ENCODE measurements around the gene STXBP6.

The STXBP6 gene

GRCh38 chr14:24993631-24994030 lies 56.3 kb downstream of the STXBP6 start:
- no peak for DNase-seq
- in situ Hi-C loops (cut with HindIII; ENCODE audit: low pct_ligation_motif_present, low pct_unique_long_range_greater_than_20kb, low sequenced_read_pairs) = no loop called here

GRCh38 chr14:24992624-24993360 lies 57.2 kb downstream of the STXBP6 start:
- in situ Hi-C loops (cut with HindIII; ENCODE audit: low pct_ligation_motif_present, low pct_unique_long_range_greater_than_20kb, low sequenced_read_pairs) = no loop called here
- no peak for DNase-seq

- no peak for DNase-seq
- in situ Hi-C loops (cut with HindIII; ENCODE audit: low pct_ligation_motif_present, low pct_unique_long_range_greater_than_20kb, low sequenced_read_pairs) = no loop called here
Measured at GRCh38 chr14:24991821-24992220, 58.1 kb downstream of the STXBP6 start.

- no peak for DNase-seq
- in situ Hi-C loops (cut with HindIII; ENCODE audit: low pct_ligation_motif_present, low pct_unique_long_range_greater_than_20kb, low sequenced_read_pairs) = no loop called here
Measured at GRCh38 chr14:24991288-24991687, 58.7 kb downstream of the STXBP6 start.

GRCh38 chr14:24990773-24991172 lies 59.2 kb downstream of the STXBP6 start:
- DNase-seq = no peak
- in situ Hi-C loops (cut with HindIII; ENCODE audit: low pct_ligation_motif_present, low pct_unique_long_range_greater_than_20kb, low sequenced_read_pairs) = no loop called here

GRCh38 chr14:24990050-24990449 lies 59.9 kb downstream of the STXBP6 start:
- no peak for DNase-seq
- in situ Hi-C loops (cut with HindIII; ENCODE audit: low pct_ligation_motif_present, low pct_unique_long_range_greater_than_20kb, low sequenced_read_pairs) = no loop called here

GRCh38 chr14:24988760-24989159 lies 61.2 kb downstream of the STXBP6 start:
- DNase-seq = no peak
- in situ Hi-C loops (cut with HindIII; ENCODE audit: low pct_ligation_motif_present, low pct_unique_long_range_greater_than_20kb, low sequenced_read_pairs) = no loop called here

GRCh38 chr14:24986206-24986893 lies 63.6 kb downstream of the STXBP6 start:
- no peak for DNase-seq
- in situ Hi-C loops (cut with HindIII; ENCODE audit: low pct_ligation_motif_present, low pct_unique_long_range_greater_than_20kb, low sequenced_read_pairs) = no loop called here

GRCh38 chr14:24984846-24985589 lies 64.9 kb downstream of the STXBP6 start:
- DNase-seq = no peak
- in situ Hi-C loops (cut with HindIII; ENCODE audit: low pct_ligation_motif_present, low pct_unique_long_range_greater_than_20kb, low sequenced_read_pairs) = no loop called here

GRCh38 chr14:24982472-24983155 lies 67.3 kb downstream of the STXBP6 start:
- in situ Hi-C loops (cut with HindIII; ENCODE audit: low pct_ligation_motif_present, low pct_unique_long_range_greater_than_20kb, low sequenced_read_pairs) = no loop called here
- no peak for DNase-seq

- DNase-seq = no peak
- in situ Hi-C loops (cut with HindIII; ENCODE audit: low pct_ligation_motif_present, low pct_unique_long_range_greater_than_20kb, low sequenced_read_pairs) = no loop called here
Measured at GRCh38 chr14:24979725-24980239, 70.2 kb downstream of the STXBP6 start.

- in situ Hi-C loops (cut with HindIII; ENCODE audit: low pct_ligation_motif_present, low pct_unique_long_range_greater_than_20kb, low sequenced_read_pairs) = no loop called here
- DNase-seq = peak; percentile 2
Measured at GRCh38 chr14:24978862-24979724, 70.9 kb downstream of the STXBP6 start.

GRCh38 chr14:24976602-24977001 lies 73.3 kb downstream of the STXBP6 start:
- in situ Hi-C loops (cut with HindIII; ENCODE audit: low pct_ligation_motif_present, low pct_unique_long_range_greater_than_20kb, low sequenced_read_pairs) = no loop called here
- DNase-seq = no peak

GRCh38 chr14:24975393-24975792 lies 74.6 kb downstream of the STXBP6 start:
- in situ Hi-C loops (cut with HindIII; ENCODE audit: low pct_ligation_motif_present, low pct_unique_long_range_greater_than_20kb, low sequenced_read_pairs) = no loop called here
- no peak for DNase-seq

GRCh38 chr14:24974591-24975374 lies 75.2 kb downstream of the STXBP6 start:
- in situ Hi-C loops (cut with HindIII; ENCODE audit: low pct_ligation_motif_present, low pct_unique_long_range_greater_than_20kb, low sequenced_read_pairs) = no loop called here
- no peak for DNase-seq

- in situ Hi-C loops (cut with HindIII; ENCODE audit: low pct_ligation_motif_present, low pct_unique_long_range_greater_than_20kb, low sequenced_read_pairs) = no loop called here
- no peak for DNase-seq
Measured at GRCh38 chr14:24972844-24973243, 77.1 kb downstream of the STXBP6 start.

- in situ Hi-C loops (cut with HindIII; ENCODE audit: low pct_ligation_motif_present, low pct_unique_long_range_greater_than_20kb, low sequenced_read_pairs) = no loop called here
- DNase-seq = no peak
Measured at GRCh38 chr14:24971255-24971654, 78.7 kb downstream of the STXBP6 start.
